GM21529 (cell line): Measurements from ENCODE around the gene PRKAB1.
"Not testable (repeated sequence)": the region's sequence is repeated elsewhere in the genome, so short reads cannot be mapped to it uniquely, and the experiment has no call there.

Experiments
- ATAC-seq: cut with Tn5 transposase; IDR thresholded peaks from one replicate; pipeline ENCODE4 v1.9.1; 2021; ENCODE audit not compliant: unreplicated experiment

Gene PRKAB1

DNA sequence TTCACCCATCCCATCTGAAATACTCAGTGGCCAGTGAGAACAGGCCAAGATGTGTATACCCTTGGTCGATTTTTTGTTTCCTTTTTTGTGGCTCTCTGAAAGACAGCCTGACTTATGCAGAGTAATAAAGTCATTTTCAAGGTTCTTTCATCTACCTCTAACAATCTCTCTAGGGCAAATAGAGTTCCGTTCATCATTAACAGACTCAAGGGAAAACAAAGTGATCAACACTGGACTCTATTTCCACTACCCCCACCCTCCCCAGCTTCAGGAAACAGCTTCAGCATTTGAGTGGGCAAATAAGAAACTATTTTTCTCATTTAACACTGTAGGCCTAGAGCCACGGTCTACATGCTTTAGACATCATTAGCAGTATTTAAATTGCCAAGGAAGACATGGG, 15.9 kb downstream of the PRKAB1 start:
- ATAC-seq, result no peak

- ATAC-seq, result no peak
Measured at GRCh38 chr12:119684711-119685369, 16.9 kb downstream of the PRKAB1 start.

DNA sequence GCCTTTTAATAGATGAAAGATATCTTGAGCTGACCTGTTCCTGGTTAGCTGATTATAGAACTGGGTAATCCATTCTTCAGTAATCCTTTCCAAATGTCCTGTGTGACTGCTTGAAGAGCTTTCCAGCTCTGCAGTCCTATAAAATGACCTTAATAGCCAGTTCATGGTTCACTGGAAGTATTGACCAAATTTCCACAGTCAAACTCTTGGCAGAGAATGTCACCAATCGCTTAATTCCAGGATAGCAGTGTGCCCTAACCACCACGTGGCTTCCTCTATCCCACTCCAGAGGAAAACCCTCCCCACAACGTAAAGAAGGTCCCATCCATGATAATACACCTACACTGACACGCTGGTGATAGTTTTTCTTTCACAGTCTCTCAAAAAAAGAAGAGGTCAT, 17.4 kb downstream of the PRKAB1 start:
- no peak for ATAC-seq

- no peak for ATAC-seq
Measured at GRCh38 chr12:119686355-119686754, 18.4 kb downstream of the PRKAB1 start.

GRCh38 chr12:119686776-119687175, 18.8 kb downstream of the PRKAB1 start:
- no peak for ATAC-seq

DNA sequence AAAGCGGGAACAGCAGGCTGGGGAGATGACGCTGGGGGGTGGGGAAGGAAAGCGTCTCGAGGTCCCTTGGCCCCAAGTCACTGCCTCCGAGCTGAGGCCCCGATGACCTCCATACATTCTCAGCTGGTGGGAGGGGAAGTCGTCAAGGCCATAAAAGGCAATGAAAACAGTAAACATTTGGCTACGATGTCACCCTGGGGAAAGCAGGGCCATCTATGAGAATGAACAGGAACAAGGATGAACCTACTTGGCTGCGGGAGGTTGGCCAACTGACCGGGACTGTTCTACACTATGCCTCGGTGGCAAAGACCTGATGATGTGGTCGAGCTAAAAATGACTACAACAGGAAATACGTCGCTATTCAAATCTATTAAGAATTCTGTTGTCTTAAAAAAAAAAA, 19.5 kb downstream of the PRKAB1 start:
- ATAC-seq, result no peak

- no peak for ATAC-seq
Measured at GRCh38 chr12:119687879-119688278, 19.9 kb downstream of the PRKAB1 start.

- no peak for ATAC-seq
Measured at GRCh38 chr12:119689935-119690500, 22.1 kb downstream of the PRKAB1 start.

GRCh38 chr12:119691202-119691810, 23.4 kb downstream of the PRKAB1 start:
- ATAC-seq, result no peak

GRCh38 chr12:119692410-119692809, 24.5 kb downstream of the PRKAB1 start:
- ATAC-seq, result no peak

DNA sequence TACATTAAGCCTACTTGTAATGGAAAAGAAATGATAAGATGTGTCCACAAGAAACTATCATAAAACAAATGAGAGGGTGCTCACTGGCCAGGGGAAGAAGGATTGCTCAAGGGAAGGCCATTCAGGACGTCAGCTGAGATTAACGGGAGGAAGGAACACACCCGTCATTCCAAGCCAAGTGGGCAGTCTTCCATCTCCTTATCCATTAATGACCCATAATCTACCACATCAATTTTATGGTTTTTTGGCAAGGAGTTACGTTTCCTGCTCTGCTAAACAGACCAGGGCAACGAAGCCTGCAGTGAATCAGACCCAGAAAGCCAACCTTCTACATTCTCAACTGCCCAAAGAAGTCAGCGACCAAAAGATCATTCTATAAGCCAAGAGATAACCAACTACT, 25.1 kb downstream of the PRKAB1 start:
- ATAC-seq, result no peak

DNA sequence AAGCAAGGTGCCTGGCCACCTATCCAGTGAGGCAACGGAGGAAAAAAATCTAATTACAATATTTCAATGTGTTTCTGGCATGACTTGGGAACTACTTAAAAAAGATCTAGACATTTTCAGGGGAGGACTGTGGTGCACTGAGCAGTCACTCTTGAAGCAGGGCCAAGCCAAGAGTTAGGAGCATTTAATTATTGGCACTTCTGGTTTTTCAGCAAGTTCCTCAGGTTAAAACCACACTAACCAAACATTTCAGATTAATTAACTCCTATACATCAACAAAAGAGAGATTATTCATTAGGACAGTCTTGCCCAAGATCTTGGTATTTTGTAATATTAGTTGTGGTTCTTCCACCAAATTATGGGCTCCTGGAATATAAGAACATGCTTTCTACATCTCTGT, 25.6 kb downstream of the PRKAB1 start:
- ATAC-seq, result no peak

- ATAC-seq, result no peak
Measured at GRCh38 chr12:119694111-119694510, 26.2 kb downstream of the PRKAB1 start.

GRCh38 chr12:119695034-119695433, 27.1 kb downstream of the PRKAB1 start:
- no peak for ATAC-seq

- ATAC-seq, result no peak
Measured at GRCh38 chr12:119696943-119697342, 29.0 kb downstream of the PRKAB1 start.

- no peak for ATAC-seq
Measured at GRCh38 chr12:119699199-119699760, 31.3 kb downstream of the PRKAB1 start.

DNA sequence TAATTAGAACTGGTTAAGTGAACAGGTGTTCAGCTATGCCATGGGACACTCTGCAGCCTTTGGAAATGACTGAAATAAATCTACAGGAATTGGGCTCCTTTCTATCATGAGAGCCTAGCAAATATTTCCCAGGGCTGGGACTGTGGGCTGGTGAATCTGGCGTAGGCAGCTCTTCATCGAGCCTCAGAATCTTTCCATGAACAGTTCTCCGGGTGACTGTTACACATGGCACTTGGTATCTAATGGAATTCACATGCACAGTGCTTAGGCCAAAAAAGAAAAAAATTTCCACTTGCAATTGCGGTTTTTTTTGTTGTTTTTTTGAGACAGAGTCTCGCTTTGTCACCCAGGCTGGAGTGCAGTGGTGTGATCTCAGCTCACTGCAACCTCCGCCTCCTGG, 32.1 kb downstream of the PRKAB1 start:
- no peak for ATAC-seq

DNA sequence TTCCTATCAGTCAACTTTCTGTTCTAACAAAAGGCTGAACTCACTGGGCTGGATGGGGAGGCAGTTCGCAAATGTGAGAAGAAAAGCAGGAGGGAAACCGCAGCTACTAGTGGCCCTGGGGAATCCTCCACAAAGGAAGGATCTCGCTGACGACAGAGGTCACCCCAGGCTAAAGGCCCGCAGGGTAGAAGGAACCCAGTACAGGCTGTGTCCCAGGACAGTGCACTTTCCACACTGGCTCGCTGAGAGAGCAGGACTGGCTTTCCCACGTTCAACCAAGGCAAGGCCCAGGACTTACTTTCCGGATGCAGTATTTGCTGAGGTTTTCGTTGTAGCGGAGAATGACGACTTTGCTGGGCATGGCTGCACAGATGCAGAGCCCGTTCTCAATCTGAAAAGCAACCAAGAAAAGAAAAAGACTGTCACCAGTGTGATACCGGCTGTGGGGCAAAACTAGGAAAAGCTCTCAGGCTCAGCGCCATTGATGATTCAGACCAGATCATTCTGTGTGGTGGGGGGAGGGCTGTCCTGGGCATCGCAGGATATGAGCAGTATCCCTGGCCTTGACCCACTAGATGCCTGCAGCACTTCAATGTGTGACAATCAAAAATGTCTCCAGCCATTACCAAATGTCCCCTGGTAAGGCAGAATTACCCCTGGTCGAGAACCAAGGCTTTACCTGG, 36.3 kb downstream of the PRKAB1 start:
- ATAC-seq, result no peak

DNA sequence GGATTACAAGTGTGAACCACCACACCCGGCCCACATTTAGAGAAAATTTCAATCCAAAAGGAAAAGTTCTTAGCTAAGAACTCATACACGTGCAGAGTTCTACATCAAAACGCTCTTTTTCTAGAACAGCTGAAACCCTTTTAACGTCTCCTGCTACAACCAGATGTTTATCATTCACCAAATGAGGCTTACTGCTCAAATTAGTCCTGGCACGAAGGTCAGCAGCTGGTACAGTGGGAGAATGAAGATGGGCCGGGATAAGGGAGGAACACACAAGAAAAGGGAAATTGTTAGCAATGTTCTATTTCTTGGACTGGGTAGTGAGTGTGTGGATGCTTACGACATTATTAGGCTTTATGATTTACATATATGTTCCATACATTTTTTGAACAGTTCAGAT, 37.2 kb downstream of the PRKAB1 start:
- no peak for ATAC-seq

- ATAC-seq, result not testable (repeated sequence)
Measured at GRCh38 chr12:119706427-119706826, 38.5 kb downstream of the PRKAB1 start.

GRCh38 chr12:119710374-119710964, 42.5 kb downstream of the PRKAB1 start:
- no peak for ATAC-seq
